Stimulated activated CD8-positive, alpha-beta memory T cell treated with anti-CD3 and anti-CD28 coated beads, Interleukin-15, amount 100 ng/mL, for 48 hours (primary cell): ENCODE data around the gene CIT.
"Not testable (repeated sequence)": the region's sequence is repeated elsewhere in the genome, so short reads cannot be mapped to it uniquely, and the experiment has no call there.

ENCODE experiments used
- DNase-seq, 2 donors: peaks; one replicate each; pipeline ENCODE4 v3.0.0-alpha.2; 2020; ENCODE audit warnings: low read depth in 2 of 2

The CIT gene

GRCh38 chr12:119678459-119678858 is 198.7 kb downstream of the CIT start:
- no peak for DNase-seq

GRCh38 chr12:119676573-119676972 is 200.5 kb downstream of the CIT start:
- no peak for DNase-seq

GRCh38 chr12:119676022-119676421 is 201.1 kb downstream of the CIT start:
- no peak for DNase-seq

GRCh38 chr12:119674560-119674959 is 202.6 kb downstream of the CIT start:
- DNase-seq = no peak

GRCh38 chr12:119673634-119674033 is 203.5 kb downstream of the CIT start:
- DNase-seq = no peak

GRCh38 chr12:119672194-119672593 is 204.9 kb downstream of the CIT start:
- no peak for DNase-seq

- DNase-seq = no peak
These were observed 206.1 kb downstream of the CIT start for GRCh38 chr12:119671070-119671469.

- no peak for DNase-seq
These were observed 207.2 kb downstream of the CIT start for GRCh38 chr12:119669744-119670472.

GRCh38 chr12:119668324-119668841 is 208.7 kb downstream of the CIT start:
- no peak for DNase-seq

- DNase-seq = peak; percentile 96
These were observed 209.4 kb downstream of the CIT start, which contains the start of gene PRKAB1 for GRCh38 chr12:119667577-119668323. Gene PRKAB1, plus strand, starts transcription at chr12:119668133. Its CDS starts 112 bp downstream, at chr12:119668245.

GRCh38 chr12:119666900-119667576 is 210.1 kb downstream of the CIT start:
- DNase-seq = no peak

GRCh38 chr12:119666226-119666795 is 210.8 kb downstream of the CIT start:
- DNase-seq = no peak

- DNase-seq = no peak
These were observed 211.8 kb downstream of the CIT start for GRCh38 chr12:119665164-119665929.

- DNase-seq = no peak
These were observed 212.5 kb downstream of the CIT start for GRCh38 chr12:119664642-119665041.

- DNase-seq = no peak
These were observed 215.2 kb downstream of the CIT start for GRCh38 chr12:119661882-119662281.

- DNase-seq = no peak
These were observed 217.0 kb downstream of the CIT start for GRCh38 chr12:119660076-119660475.

GRCh38 chr12:119659289-119659897 is 217.7 kb downstream of the CIT start:
- no peak for DNase-seq

- not testable (repeated sequence) for DNase-seq
These were observed 219.0 kb downstream of the CIT start for GRCh38 chr12:119658166-119658565.

- DNase-seq = not testable (repeated sequence)
These were observed 220.1 kb downstream of the CIT start for GRCh38 chr12:119657001-119657400.

- DNase-seq = no peak
These were observed 224.5 kb downstream of the CIT start for GRCh38 chr12:119652665-119653064.
